Tibial nerve (tissue), 4 donors: ENCODE measurements around the gene CDH6. TPM values are rescaled to one million over a fixed set of nuclear protein-coding genes. Genes with fewer than 3 reads are reported as not detected.

Experiments
- DNase-seq, 2 donors: peaks; one replicate each; pipeline ENCODE4 v3.0.0-alpha.2; 2019; ENCODE audit warnings: low spot score in 2 of 2
- H3K27ac ChIP-seq, 4 donors: fragments of 200-600 bp; sonication (generic) in 3 of 4; one replicate each; pipeline ENCODE4 v1.5.1; 2017 to 2019; ENCODE audit warnings: mild to moderate bottlenecking in 1 of 4
- H3K27me3 ChIP-seq, 2 donors: fragments of 200-600 bp; sonication (generic) in 1 of 2; one replicate each; pipeline versions ENCODE4 v1.5.1 to v1.6.0; 2017 to 2019
- H3K36me3 ChIP-seq, 3 donors: fragments of 200-600 bp; sonication (generic); one replicate each; pipeline ENCODE4 v1.5.1; 2018 to 2019
- H3K4me1 ChIP-seq, 4 donors: fragments of 200-600 bp; sonication (generic) in 3 of 4; one replicate each; pipeline ENCODE4 v1.5.1; 2017 to 2019
- H3K4me3 ChIP-seq, 4 donors: fragments of 200-600 bp; sonication (generic) in 3 of 4; one replicate each; pipeline ENCODE4 v1.5.1; 2017 to 2019; ENCODE audit warnings: mild to moderate bottlenecking in 1 of 4, moderate library complexity in 1 of 4
- H3K9me3 ChIP-seq, 4 donors: fragments of 200-600 bp; sonication (generic) in 3 of 4; one replicate each; pipeline ENCODE4 v1.5.1; 2017 to 2019
- EP300 ChIP-seq, 2 donors: sonication (generic); formaldehyde crosslinking; IDR thresholded peaks; one replicate each; pipeline ENCODE4 v1.6.1; 2017; ENCODE audit warnings: antibody characterized with exemption in 2 of 2, mild to moderate bottlenecking in 1 of 2
- POLR2A ChIP-seq, 2 donors: fragments of 450-650 bp; IDR thresholded peaks; one replicate each; pipeline ENCODE4 v1.6.1; 2017; ENCODE audit warnings: antibody characterized with exemption in 2 of 2, mild to moderate bottlenecking in 2 of 2, moderate library complexity in 2 of 2
- WGBS, 2 donors: methylation state at CpG; one replicate each; pipeline ENCODE4 v1.1.5; 2018; 5-methylcytosine and 5-hydroxymethylcytosine counted together
- total RNA-seq, 4 donors: library from RNA; depleted of rRNA; stranded (reverse); fragments of >200 nt; gene quantifications; one replicate each; pipeline ENCODE4 v1.1.0, GENCODE V29; 2016
- TF ChIP-seq, protein P1 (sequence below), 5 experiments: fragments of 200-600 bp in 3 of 5; fragments of 450-650 bp in 2 of 5; sonication (generic) in 3 of 5; IDR thresholded peaks; one replicate each; pipeline ENCODE4 v1.5.1; 2016 to 2019; ENCODE audit warnings: antibody characterized with exemption in 5 of 5, mild to moderate bottlenecking in 3 of 5, moderate library complexity in 2 of 5

The CDH6 gene
- total RNA-seq, 4 donors from 2014 or later, result 10.8 to 23.9 (median 17.5) TPM

- Histone ChIP-seq H3K4me3 (no peak overlapping the region), H3K4me1 (peaks cover 0 to 25% (median 2%) of the 10 kb centered on the region in 4 donors), H3K36me3 (no peaks in the 10 kb centered on the region), H3K27me3 (no peaks in the 10 kb centered on the region), H3K27ac (no peak overlapping the region), H3K9me3 (no peaks in the 10 kb centered on the region)
- TF ChIP-seq, protein P1, sequence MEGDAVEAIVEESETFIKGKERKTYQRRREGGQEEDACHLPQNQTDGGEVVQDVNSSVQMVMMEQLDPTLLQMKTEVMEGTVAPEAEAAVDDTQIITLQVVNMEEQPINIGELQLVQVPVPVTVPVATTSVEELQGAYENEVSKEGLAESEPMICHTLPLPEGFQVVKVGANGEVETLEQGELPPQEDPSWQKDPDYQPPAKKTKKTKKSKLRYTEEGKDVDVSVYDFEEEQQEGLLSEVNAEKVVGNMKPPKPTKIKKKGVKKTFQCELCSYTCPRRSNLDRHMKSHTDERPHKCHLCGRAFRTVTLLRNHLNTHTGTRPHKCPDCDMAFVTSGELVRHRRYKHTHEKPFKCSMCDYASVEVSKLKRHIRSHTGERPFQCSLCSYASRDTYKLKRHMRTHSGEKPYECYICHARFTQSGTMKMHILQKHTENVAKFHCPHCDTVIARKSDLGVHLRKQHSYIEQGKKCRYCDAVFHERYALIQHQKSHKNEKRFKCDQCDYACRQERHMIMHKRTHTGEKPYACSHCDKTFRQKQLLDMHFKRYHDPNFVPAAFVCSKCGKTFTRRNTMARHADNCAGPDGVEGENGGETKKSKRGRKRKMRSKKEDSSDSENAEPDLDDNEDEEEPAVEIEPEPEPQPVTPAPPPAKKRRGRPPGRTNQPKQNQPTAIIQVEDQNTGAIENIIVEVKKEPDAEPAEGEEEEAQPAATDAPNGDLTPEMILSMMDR (IDR thresholded peaks at IDR 0.05), result no peak
- no peak for DNase-seq
- 75% methylated on average over 6 of the region's 6 CpGs for WGBS, 2 donors
Observed at GRCh38 chr5:31236339-31236738, 42.9 kb downstream of the CDH6 start.

GRCh38 chr5:31237174-31237573, 43.7 kb downstream of the CDH6 start:
- DNase-seq, result no peak
- H3K27ac ChIP-seq, result no peak overlapping the region
- no peaks in the 10 kb centered on the region for H3K9me3 ChIP-seq
- 64 to 76% methylated on average over 5 of the region's 5 CpGs for WGBS, 2 donors
- peaks cover 0 to 17% (median 2%) of the 10 kb centered on the region in 4 donors for H3K4me1 ChIP-seq
- TF ChIP-seq EP300 (IDR thresholded peaks at IDR 0.05), result no peak
- no peak for TF ChIP-seq POLR2A (IDR thresholded peaks at IDR 0.05)
- TF ChIP-seq, protein P1 (IDR thresholded peaks at IDR 0.05), result no peak
- H3K4me3 ChIP-seq, result no peak overlapping the region
- H3K27me3 ChIP-seq, result no peaks in the 10 kb centered on the region
- no peaks in the 10 kb centered on the region for H3K36me3 ChIP-seq

GRCh38 chr5:31238497-31238896, 45.0 kb downstream of the CDH6 start:
- TF ChIP-seq POLR2A (IDR thresholded peaks at IDR 0.05) (no peak), EP300 (IDR thresholded peaks at IDR 0.05) (no peak)
- TF ChIP-seq, protein P1 (IDR thresholded peaks at IDR 0.05), result no peak
- Histone ChIP-seq H3K36me3 (no peaks in the 10 kb centered on the region), H3K27ac (no peak overlapping the region), H3K27me3 (no peaks in the 10 kb centered on the region), H3K4me3 (no peak overlapping the region), H3K4me1 (peaks cover 0 to 12% (median 2%) of the 10 kb centered on the region in 4 donors), H3K9me3 (no peaks in the 10 kb centered on the region)
- DNase-seq, result no peak
- WGBS, 2 donors, result 41 to 46% methylated on average over 2 of the region's 2 CpGs

GRCh38 chr5:31244921-31245320, 51.4 kb downstream of the CDH6 start:
- 96 to 100% methylated on average over 1 of the region's 1 CpG for WGBS, 2 donors
- no peak for DNase-seq
- Histone ChIP-seq H3K4me1 (peaks cover 0 to 3% (median 0%) of the 10 kb centered on the region in 4 donors), H3K4me3 (no peak overlapping the region), H3K36me3 (no peaks in the 10 kb centered on the region), H3K27ac (no peak overlapping the region), H3K9me3 (no peaks in the 10 kb centered on the region), H3K27me3 (no peaks in the 10 kb centered on the region)
- no peak for TF ChIP-seq POLR2A (IDR thresholded peaks at IDR 0.05)
- TF ChIP-seq EP300 (IDR thresholded peaks at IDR 0.05), result no peak
- TF ChIP-seq, protein P1 (IDR thresholded peaks at IDR 0.05), result no peak

- Histone ChIP-seq H3K36me3 (no peaks in the 10 kb centered on the region), H3K27me3 (no peaks in the 10 kb centered on the region), H3K4me3 (no peak overlapping the region), H3K9me3 (no peaks in the 10 kb centered on the region), H3K27ac (no peak overlapping the region), H3K4me1 (peaks cover 0 to 3% (median 0%) of the 10 kb centered on the region in 4 donors)
- no peak for DNase-seq
- TF ChIP-seq, protein P1 (IDR thresholded peaks at IDR 0.05), result no peak
- TF ChIP-seq EP300 (IDR thresholded peaks at IDR 0.05), result no peak
- no peak for TF ChIP-seq POLR2A (IDR thresholded peaks at IDR 0.05)
Observed at GRCh38 chr5:31247381-31247780, 53.9 kb downstream of the CDH6 start.
